ENCODE results near the gene ADGRL3.

Gene ADGRL3

DNA sequence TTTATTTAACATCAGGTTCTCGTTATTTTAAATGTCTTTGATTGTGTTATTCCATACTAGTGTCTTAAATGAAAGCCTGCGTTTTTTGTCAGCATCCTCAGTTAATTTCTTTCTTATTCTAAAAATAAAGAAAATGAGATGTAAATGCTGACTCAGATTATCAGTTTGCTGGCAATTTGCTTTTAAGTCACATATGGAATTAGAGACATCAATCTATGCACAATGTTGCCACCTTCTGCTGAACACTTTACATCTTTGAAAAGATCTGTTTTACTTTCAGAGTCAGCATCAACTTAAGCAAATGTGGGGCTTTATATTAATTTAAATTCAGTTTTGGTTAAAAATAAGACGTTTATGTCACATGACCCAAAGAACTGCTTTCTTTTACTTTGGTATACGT, 99.2 kb downstream of the ADGRL3 start:
- no peaks in the 10 kb centered on the region for H3K36me3 ChIP-seq (ENCODE audit: insufficient read depth)
- no peak overlapping the region for H2AFZ ChIP-seq (ENCODE audit: low read depth)
- H3K27me3 ChIP-seq (ENCODE audit: insufficient read depth, low read depth) = no peaks in the 10 kb centered on the region
- H4K20me1 ChIP-seq (ENCODE audit: insufficient read depth) = no peaks in the 10 kb centered on the region
- H3K9ac ChIP-seq = no peak overlapping the region
- TF ChIP-seq, protein P1, sequence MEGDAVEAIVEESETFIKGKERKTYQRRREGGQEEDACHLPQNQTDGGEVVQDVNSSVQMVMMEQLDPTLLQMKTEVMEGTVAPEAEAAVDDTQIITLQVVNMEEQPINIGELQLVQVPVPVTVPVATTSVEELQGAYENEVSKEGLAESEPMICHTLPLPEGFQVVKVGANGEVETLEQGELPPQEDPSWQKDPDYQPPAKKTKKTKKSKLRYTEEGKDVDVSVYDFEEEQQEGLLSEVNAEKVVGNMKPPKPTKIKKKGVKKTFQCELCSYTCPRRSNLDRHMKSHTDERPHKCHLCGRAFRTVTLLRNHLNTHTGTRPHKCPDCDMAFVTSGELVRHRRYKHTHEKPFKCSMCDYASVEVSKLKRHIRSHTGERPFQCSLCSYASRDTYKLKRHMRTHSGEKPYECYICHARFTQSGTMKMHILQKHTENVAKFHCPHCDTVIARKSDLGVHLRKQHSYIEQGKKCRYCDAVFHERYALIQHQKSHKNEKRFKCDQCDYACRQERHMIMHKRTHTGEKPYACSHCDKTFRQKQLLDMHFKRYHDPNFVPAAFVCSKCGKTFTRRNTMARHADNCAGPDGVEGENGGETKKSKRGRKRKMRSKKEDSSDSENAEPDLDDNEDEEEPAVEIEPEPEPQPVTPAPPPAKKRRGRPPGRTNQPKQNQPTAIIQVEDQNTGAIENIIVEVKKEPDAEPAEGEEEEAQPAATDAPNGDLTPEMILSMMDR (conservative IDR thresholded peaks at IDR 0.05; ENCODE audit: low read depth, low read length) = no peak
- no peak overlapping the region for H3K27ac ChIP-seq
- no peaks in the 10 kb centered on the region for H3K4me1 ChIP-seq (ENCODE audit: low read depth, poor library complexity, severe bottlenecking)
- no peak overlapping the region for H3K4me3 ChIP-seq (IDR thresholded peaks at IDR 0.05; ENCODE audit: insufficient read depth, low read depth, low read length)
- H3K4me2 ChIP-seq = no peak overlapping the region
- H3K79me2 ChIP-seq (ENCODE audit: insufficient read depth, low read depth) = no peaks in the 10 kb centered on the region

DNA sequence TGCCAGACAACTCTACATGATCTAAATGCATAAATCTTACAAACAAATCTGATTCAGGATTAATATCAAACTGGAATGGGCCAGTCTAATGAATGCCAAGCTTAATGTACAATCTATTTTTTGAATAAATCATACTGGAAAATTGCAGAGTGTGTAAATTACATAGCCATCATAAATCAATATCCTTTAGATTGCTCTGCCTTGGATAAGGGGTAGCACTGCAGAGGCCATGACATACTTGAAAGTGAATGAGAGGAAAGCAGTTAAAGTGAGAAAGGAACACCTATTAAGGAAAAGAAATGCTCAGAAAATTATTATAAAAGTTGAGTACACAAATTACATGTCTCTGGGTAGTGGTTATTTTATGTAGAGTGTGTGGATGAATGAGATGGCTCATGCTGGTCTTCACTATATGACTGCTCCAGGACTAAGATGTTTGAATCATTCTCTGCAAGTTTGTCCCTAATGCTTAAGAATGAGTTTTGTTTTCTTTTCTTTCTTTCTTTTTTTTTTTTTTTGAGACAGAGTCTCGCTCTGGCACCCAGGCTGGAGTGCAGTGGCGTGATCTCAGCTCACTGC, 100.2 kb downstream of the ADGRL3 start:
- Histone ChIP-seq H3K9ac (no peak overlapping the region), H3K4me2 (no peak overlapping the region), H3K4me1 (ENCODE audit: low read depth, poor library complexity, severe bottlenecking) (no peaks in the 10 kb centered on the region), H3K36me3 (ENCODE audit: insufficient read depth) (no peaks in the 10 kb centered on the region), H2AFZ (ENCODE audit: low read depth) (no peak overlapping the region), H3K4me3 (IDR thresholded peaks at IDR 0.05; ENCODE audit: insufficient read depth, low read depth, low read length) (no peak overlapping the region), H3K27me3 (ENCODE audit: insufficient read depth, low read depth) (no peaks in the 10 kb centered on the region), H3K79me2 (ENCODE audit: insufficient read depth, low read depth) (no peaks in the 10 kb centered on the region), H3K27ac (no peak overlapping the region), H4K20me1 (ENCODE audit: insufficient read depth) (no peaks in the 10 kb centered on the region)
- TF ChIP-seq, protein P1 (conservative IDR thresholded peaks at IDR 0.05; ENCODE audit: low read depth, low read length) = no peak

DNA sequence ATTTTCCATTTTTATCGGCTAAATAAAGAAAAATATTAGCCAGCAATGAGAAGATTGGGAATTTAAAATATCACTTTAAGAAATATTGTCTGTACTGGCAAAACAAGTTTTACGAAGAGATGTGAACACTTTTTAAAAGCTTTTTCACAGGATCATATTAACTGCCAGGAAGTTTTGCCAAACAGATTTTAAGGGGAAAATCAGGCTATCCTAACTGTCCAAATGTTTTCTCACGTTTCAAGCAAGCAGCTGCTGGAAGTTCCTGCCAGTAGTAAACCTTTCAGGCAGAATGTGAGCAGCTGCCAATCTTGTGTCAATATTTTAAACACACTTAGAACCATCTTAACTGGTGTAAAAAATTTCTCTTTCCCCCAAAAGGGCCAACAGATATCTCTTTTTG, 101.1 kb downstream of the ADGRL3 start:
- Histone ChIP-seq H3K27me3 (ENCODE audit: insufficient read depth, low read depth) (no peaks in the 10 kb centered on the region), H3K27ac (no peak overlapping the region), H3K4me2 (no peak overlapping the region), H3K4me3 (IDR thresholded peaks at IDR 0.05; ENCODE audit: insufficient read depth, low read depth, low read length) (no peak overlapping the region), H2AFZ (ENCODE audit: low read depth) (no peak overlapping the region), H3K79me2 (ENCODE audit: insufficient read depth, low read depth) (no peaks in the 10 kb centered on the region), H3K36me3 (ENCODE audit: insufficient read depth) (no peaks in the 10 kb centered on the region), H3K9ac (no peak overlapping the region), H3K4me1 (ENCODE audit: low read depth, poor library complexity, severe bottlenecking) (no peaks in the 10 kb centered on the region), H4K20me1 (ENCODE audit: insufficient read depth) (no peaks in the 10 kb centered on the region)
- TF ChIP-seq, protein P1 (conservative IDR thresholded peaks at IDR 0.05; ENCODE audit: low read depth, low read length) = no peak

DNA sequence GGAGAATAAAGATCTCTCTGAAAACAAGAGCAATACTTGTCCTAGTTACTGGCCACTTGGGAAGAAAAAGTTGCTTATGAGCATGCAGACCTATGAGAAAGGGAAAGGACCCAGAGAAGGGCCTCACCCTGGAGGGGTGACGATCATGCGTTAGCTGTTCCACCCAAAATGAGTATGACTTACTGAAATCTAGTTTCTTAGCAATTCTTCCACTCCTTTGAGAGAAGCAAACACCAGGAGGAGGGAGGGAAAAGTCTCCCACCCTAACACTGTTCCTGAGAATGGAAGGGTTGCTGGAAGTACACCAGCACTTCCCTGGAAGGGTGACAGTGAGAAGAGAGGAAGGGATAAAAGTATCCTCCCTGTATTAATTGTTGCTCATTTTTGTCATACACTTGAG, 107.9 kb downstream of the ADGRL3 start:
- no peaks in the 10 kb centered on the region for H4K20me1 ChIP-seq (ENCODE audit: insufficient read depth)
- no peak overlapping the region for H3K27ac ChIP-seq
- H2AFZ ChIP-seq (ENCODE audit: low read depth) = no peak overlapping the region
- no peaks in the 10 kb centered on the region for H3K4me1 ChIP-seq (ENCODE audit: low read depth, poor library complexity, severe bottlenecking)
- no peak overlapping the region for H3K4me3 ChIP-seq (IDR thresholded peaks at IDR 0.05; ENCODE audit: insufficient read depth, low read depth, low read length)
- H3K9ac ChIP-seq = no peak overlapping the region
- H3K4me2 ChIP-seq = no peak overlapping the region
- no peaks in the 10 kb centered on the region for H3K36me3 ChIP-seq (ENCODE audit: insufficient read depth)
- no peaks in the 10 kb centered on the region for H3K79me2 ChIP-seq (ENCODE audit: insufficient read depth, low read depth)
- TF ChIP-seq, protein P1 (conservative IDR thresholded peaks at IDR 0.05; ENCODE audit: low read depth, low read length) = no peak
- H3K27me3 ChIP-seq (ENCODE audit: insufficient read depth, low read depth) = no peaks in the 10 kb centered on the region
